UCSD-AML1 (cell line): ENCODE data around the gene TSNAX.
A peak's percentile ranks its signal among the peaks of the same experiment; 100 is the strongest.
"Not testable (repeated sequence)": the region's sequence is repeated elsewhere in the genome, so short reads cannot be mapped to it uniquely, and the experiment has no call there.

Source experiments
- DNase-seq: peaks from one replicate; lab custom pipeline; 2025; ENCODE audit not compliant: unreplicated experiment; lab: John Stamatoyannopoulos, UW

TSNAX gene

GRCh38 chr1:231561647-231562383, 33.3 kb downstream of the TSNAX start:
- DNase-seq: no peak

- DNase-seq: no peak
Observed at GRCh38 chr1:231563247-231563646, 34.8 kb downstream of the TSNAX start.

GRCh38 chr1:231564373-231564772, 35.9 kb downstream of the TSNAX start:
- no peak for DNase-seq

- DNase-seq: no peak
Observed at GRCh38 chr1:231566496-231566895, 38.0 kb downstream of the TSNAX start.

GRCh38 chr1:231570262-231570661, 41.8 kb downstream of the TSNAX start:
- DNase-seq: not testable (repeated sequence)

GRCh38 chr1:231571904-231572303, 43.4 kb downstream of the TSNAX start:
- DNase-seq: no peak

- no peak for DNase-seq
Observed at GRCh38 chr1:231575472-231575871, 47.0 kb downstream of the TSNAX start.

- DNase-seq: no peak
Observed at GRCh38 chr1:231576804-231577718, 48.6 kb downstream of the TSNAX start.

GRCh38 chr1:231580874-231581273, 52.4 kb downstream of the TSNAX start:
- no peak for DNase-seq

- no peak for DNase-seq
Observed at GRCh38 chr1:231581859-231582258, 53.4 kb downstream of the TSNAX start.

- DNase-seq: no peak
Observed at GRCh38 chr1:231583376-231583775, 54.9 kb downstream of the TSNAX start.

GRCh38 chr1:231584117-231584516, 55.6 kb downstream of the TSNAX start:
- no peak for DNase-seq

GRCh38 chr1:231584921-231585320, 56.5 kb downstream of the TSNAX start:
- DNase-seq: no peak

- DNase-seq: peak; percentile 34
Observed at GRCh38 chr1:231590453-231591198, 62.2 kb downstream of the TSNAX start.

- no peak for DNase-seq
Observed at GRCh38 chr1:231591466-231591865, 63.0 kb downstream of the TSNAX start.

- DNase-seq: no peak
Observed at GRCh38 chr1:231592809-231593208, 64.3 kb downstream of the TSNAX start.

- not testable (repeated sequence) for DNase-seq
Observed at GRCh38 chr1:231593264-231593663, 64.8 kb downstream of the TSNAX start.

- DNase-seq: no peak
Observed at GRCh38 chr1:231594123-231594522, 65.7 kb downstream of the TSNAX start.

GRCh38 chr1:231594749-231595148, 66.3 kb downstream of the TSNAX start:
- DNase-seq: no peak

GRCh38 chr1:231596337-231596791, 67.9 kb downstream of the TSNAX start:
- no peak for DNase-seq

GRCh38 chr1:231597971-231598370, 69.5 kb downstream of the TSNAX start:
- DNase-seq: no peak
